ENCODE results near the gene BAIAP2. TPM values are rescaled to one million over a fixed set of nuclear protein-coding genes. Genes with fewer than 3 reads are reported as not detected.
A peak's percentile ranks its signal among the peaks of the same experiment; 100 is the strongest.

Gene BAIAP2
- total RNA-seq, 1 donor from 2014 or later: 28.2 TPM

DNA sequence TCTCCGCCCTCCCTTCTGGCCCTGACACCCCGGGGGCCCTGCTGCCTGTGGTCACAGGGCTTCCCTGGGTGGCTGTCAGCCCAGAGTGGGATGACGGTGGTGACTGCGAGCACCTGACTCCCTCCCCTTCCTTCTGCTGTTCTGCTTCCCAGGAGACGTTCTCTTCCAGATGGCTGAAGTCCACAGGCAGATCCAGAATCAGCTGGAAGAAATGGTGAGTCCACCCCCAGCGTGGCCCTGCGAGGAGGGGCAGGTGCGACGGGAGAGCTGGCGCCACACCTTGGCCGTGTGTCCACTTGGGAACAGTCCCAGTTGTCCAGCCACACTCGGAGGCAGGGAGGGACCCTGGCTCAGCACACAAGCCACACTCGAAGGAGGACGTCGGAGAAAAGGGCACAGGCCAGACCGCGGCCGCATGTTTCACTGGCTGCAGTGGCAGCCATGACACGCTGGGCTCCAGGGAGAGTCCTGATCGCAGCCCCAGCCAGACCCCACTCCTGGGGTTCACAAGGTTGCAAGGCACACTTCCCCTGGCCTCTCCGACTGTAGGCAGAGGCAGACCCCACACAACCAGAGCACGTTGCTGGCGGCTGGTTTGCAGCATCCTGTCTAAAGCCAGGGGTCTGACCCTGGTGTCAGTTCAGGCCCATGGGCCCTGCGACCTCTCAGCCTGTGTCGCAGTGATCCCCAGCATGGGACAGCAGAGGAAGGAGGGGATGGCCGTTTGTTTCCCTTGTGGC, 49.9 kb downstream of the BAIAP2 start:
- peak in 1 of 2 donors; percentile 63 for DNase-seq (ENCODE audit: low read depth in 2 of 2)

DNA sequence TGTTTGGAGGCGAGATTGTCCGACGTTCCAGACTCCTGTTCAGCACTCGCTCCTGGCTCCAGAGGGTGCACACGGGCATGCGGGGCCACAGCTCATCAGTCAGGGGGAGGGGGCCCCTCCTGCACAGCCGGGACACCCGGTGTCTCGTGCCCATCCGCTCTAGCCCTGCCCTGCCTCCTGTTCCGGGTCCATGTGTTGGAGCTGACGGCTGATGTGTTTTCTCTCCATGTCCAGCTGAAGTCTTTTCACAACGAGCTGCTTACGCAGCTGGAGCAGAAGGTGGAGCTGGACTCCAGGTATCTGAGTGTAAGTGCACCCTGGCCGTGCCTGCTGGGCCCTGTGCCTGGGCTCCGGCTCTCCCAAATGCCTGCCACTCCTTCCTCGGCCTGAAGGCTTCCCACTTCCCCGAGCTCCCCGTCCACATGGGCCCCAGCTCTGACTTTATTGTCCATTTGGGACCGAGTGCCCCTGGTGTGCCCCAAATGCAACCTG, 50.5 kb downstream of the BAIAP2 start:
- DNase-seq (ENCODE audit: low read depth in 2 of 2): no peak

DNA sequence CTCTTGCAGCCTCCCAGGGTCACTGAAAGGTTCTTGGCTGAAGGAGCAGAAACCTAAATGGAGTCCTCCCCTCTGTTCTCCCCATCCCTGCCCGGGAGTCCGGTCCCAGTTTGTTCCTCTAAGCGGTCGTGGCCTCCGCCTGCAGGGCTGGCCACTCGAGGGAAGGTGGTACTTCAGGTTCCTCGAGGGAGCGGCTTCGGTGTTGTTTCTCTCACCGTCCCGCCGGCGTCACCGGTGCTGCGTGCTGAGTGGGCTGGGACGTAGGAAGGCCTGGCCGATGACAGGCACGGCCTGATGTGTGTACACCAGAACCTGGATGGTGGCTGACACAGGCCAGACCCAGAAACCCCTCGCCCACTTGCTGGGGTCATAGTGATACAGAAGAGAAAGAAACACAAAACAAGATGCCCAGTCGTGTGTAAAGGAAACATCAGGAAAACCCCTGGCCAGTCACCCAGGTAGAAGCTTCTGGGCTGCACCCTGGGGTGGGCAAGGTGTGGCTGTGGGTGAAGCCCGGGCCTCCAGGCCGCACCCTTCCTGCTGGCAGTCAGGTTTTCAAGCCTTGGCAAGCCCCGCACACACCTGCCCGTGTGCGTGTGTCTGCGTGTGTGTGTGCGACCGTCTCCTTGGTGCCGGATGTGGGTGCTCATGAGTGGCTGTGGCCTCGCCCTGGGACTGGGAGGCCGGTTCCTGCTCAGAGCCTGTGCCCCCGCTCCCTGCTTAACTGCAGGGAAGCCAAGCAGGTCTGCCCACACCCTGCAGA, 52.0 kb downstream of the BAIAP2 start:
- no peak for DNase-seq (ENCODE audit: low read depth in 2 of 2)

DNA sequence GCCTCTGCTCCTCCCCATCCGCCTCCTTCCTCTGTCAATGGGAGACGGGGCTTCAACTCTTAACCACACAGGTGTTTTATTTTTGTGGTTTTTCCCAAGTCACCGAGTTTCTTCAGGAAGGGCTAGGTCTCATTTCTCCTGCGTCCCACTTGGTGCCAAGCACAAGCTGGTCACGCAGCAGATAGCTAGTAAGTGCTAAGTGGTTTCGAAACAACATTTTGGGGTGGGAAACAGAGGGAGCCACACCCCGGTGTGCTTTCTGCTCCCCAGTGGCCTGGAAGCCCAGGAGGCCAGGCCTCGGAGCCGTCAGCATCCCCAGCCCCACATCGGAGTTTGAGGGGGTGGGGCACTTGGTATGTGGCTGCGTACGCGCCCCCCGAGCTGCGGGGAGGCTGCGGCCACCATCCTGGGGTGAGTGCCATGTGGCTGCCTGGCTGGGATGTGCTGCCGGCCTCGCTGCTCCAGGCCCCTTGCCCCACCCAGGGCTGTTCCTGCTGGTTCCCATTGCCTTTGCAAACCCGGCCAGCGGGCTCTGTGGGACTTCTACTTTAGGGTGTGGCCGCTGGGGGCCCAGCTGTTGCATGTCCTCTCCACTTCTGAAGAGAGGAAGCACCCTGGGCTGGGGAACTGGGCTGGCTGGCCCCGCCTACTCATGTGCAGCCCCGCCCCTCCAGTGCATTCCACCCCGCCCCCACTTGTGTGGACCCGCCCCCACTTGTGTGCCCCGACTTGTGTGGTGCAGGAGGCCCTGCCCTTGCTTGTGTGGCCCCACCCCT, 55.6 kb downstream of the BAIAP2 start:
- DNase-seq (ENCODE audit: low read depth in 2 of 2): no peak

DNA sequence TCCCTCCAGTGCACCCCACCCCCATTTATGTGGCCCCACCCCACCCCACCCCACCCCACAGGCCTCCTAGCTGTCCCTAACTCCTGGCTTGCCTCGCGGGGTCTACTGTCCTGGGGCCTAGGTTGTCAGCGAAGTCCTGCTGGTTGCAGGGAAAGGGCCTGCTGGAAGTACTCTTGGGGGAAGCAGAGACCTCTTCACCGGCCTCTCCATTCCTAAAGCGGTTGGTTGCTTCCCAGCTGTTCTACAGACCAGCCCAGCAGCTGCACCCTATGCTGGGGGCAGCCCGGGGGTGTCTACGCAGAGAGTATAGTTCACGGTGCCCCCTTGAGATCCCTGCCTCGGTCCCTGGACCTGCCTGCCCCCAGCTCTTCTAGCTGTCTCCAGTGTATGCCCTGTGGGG, 56.2 kb downstream of the BAIAP2 start:
- no peak for DNase-seq (ENCODE audit: low read depth in 2 of 2)

DNA sequence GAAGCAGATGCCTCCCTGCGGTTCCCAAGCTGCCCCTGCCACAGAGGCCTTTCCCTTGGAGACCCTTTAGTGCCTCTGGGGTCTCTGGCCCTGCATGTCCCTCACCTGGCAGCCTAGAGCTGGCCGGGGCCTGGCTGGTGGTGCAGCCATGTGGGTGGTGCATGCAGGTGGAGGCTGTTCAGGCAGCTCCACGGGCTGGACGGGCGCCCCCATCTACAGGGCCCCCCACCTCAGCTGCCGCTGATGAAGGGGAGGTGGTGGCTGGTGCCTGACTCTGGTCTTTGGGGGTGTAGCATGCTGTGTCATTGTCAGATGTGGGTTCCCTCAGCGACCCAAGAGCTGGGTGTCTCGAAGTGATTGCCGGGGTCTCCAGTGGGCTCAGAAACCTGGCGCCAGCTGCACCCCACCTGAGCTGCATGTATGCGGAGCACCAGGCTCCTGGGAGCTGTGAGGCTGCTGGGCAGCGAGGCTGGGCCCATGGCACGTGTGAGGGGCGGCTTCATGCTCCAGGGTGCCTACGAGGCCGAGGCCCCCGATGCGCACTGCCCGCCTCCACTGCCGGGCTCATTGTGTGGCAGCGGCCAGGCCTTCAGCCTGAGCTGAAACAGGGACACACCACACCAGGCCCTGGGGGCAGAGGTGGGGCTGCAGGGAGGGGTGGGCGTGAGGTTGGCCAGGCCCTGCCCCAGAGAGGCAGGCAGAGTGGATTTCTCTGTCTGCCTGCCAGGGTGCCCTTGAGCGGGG, 57.0 kb downstream of the BAIAP2 start:
- no peak for DNase-seq (ENCODE audit: low read depth in 2 of 2)

DNA sequence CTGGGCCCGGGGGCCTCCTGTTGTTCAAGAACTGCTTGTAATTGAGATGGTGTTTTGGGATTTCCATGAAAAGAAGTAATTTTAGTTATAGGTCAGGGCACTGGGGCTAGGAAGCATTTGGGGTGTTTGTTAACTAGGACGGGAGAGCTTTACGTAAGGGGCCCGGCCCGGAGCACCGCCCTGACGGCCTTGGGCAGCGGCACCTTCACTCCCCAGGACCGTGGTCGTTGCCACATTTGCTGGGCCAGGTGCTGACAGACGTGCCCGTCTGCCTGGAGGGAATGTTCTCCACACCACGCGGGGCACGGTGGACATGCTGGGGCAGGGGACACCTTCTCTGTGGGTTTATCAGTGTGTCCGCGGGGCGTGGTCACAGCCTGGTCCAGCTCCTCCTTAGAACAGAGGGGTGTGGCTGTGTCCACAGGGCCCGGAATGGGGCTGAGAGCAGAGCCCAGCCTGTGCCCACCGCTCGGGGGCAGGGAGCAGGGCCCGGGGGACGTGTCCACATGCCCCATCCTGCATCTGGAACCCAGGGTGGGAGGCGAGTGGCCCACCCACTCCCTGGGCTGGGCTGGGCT, 57.7 kb downstream of the BAIAP2 start:
- no peak for DNase-seq (ENCODE audit: low read depth in 2 of 2)

DNA sequence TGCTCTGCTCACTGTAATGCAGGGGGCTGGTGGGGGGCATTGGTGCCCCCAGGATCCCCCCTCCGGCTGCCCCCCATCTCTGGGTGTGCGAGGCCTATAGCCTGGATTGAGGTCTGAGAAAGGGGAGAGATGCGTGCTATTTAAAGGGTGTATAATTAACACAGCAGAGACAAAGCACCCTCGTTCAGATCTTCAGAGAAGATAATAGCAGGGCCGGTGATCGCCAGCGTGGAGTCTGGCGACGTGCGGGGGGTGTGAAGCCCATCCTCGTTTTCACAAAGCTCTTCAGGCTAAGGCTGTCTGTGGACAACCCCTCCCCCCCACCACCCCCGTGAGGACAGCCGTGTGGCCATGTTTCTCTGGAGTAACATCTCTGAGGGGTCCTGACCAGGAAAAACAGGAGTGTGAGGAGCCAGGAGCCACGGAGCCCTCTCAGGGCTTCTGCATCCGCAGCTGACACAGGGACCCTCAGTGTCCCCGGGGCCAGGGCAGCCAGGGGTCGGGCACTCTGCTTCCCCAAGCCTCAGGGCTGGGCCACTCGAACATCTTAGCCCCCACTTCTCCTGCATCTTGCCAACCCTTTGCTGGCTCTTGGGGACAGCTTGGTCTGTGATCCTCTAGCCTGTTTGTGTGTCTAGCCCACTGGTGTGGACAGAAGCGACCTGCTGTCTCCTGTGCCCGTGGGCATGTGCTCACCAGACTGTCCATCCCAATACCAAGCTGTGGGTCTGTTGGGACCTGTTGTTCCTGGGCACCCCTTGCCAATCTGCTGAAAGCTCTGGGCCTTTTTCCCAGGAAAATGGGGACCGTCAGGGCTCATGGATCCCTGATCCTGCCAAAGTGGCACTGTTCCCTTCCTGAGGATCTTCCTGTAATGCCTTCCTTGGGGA, 58.9 kb downstream of the BAIAP2 start:
- no peak for DNase-seq (ENCODE audit: low read depth in 2 of 2)

DNA sequence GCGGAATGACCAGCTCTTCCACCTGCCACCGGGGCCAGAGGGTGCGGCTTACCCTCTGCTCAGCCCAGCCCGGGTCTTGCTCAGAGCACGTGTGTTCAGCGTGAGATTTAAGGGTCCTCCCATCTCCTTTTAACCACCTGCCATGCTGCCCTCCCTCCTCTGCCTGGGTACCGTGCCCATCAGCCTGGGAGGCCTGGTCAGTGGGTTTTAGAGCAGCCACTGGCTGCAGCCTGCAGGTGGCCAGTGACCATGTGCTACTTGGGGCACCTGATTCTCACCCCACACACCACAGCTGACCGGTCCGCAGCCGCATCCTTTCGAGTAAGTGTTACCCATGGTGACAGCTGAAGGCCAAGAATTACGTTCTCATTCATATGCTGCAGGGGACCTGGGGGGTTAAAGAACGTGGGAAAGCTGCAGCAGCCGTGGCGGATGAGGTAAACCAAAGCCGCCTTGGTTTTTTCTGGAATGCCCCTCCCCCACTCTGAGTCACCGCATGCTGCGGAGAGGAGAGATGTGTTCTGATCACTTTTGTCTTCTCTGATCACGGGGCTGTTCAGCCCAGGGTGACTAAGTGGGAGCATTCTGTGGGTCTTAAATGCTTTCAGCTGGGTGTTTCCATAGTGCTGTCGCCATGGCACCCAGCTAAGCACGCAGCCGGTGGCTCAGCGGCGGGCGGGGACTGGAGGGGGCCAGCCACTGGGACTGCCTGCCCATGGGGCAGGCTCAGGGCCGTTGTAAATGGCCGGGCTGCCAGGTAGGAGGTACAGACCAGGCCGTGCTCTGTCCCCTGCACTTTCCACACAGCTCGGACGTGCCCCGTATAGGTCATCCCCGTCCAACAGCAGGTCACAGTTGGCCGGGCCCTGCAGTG, 59.8 kb downstream of the BAIAP2 start:
- DNase-seq (ENCODE audit: low read depth in 2 of 2): peak in 1 of 2 donors; percentile 95

DNA sequence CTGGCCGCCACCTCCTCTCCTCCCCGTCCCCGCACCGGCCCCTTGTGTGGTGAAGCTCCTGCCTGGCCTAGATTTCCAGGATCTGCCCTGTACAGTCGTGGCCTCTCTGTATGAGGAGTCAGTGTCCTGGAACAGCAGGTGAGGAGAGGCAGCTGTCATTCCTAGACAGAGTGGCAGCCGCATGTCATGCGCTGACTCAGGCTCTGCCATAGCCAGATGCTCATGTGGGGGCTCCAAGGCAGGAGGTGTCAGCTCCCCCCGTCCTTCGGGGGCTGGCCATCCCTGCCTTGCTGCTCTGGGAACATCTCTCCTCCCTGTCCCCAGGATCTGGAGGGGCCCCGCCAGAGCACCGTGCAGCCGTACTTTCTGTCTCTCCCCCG, 60.4 kb downstream of the BAIAP2 start:
- DNase-seq (ENCODE audit: low read depth in 2 of 2): no peak

DNA sequence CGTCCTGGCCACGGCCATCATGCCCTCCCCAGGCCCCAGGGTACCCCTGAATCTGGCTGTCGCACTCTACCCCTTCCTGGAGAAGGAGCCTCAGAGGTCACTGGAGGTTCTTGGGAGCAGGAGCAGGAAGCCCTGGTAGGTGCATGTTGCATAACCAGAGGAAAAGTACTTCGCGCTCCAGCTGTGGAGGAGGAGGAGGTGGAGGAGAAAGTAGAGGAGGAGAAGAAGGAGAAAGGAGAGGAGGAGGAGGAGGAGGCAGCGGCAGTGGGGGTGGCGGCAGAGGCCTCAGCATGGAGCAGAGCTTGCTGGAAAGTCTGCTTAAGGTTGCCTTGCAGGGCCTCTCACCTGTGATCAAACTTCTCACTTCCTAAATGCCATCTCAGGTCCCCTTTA, 61.8 kb downstream of the BAIAP2 start:
- no peak for DNase-seq (ENCODE audit: low read depth in 2 of 2)

DNA sequence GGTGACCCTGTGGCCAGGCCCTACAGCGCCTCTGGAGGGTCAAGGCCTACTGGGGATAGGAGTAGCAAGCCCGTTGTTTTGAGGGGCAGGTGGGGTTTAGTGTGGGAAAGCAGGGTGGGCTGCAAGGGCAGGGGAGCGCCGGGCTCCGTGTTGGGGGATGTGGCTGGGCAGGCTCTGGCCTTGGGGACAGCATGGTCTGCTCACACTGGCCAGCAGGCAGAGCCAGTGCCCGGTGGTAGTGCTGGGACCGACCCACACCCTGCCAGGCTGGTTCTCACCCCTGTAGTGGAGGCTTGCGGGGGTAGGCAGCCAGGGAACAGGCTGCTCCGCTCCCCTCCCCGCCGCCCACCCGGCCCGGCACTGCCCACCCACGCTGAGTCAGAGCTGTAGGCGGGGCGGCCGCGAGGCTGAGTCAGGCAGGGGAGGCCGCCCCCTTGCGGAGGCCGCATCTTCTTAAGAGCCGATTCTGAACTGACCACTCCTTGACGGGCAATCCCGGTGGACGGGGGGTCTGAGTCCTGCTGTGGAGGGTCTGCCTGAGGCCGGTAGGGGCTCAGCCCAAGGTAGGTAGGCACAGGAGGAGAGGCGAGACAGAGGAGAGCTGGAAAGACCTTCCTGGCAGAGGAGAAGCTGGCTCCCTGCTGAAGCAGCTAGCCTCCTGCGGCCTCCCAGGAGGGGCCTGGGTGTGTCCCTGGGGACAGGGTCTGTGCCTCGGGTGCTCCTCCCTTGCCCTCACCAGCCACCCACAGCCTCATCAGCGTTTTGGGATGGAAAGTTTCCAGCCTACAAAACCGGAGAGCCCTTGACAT, 62.4 kb downstream of the BAIAP2 start:
- DNase-seq (ENCODE audit: low read depth in 2 of 2): peak in 1 of 2 donors; percentile 86

DNA sequence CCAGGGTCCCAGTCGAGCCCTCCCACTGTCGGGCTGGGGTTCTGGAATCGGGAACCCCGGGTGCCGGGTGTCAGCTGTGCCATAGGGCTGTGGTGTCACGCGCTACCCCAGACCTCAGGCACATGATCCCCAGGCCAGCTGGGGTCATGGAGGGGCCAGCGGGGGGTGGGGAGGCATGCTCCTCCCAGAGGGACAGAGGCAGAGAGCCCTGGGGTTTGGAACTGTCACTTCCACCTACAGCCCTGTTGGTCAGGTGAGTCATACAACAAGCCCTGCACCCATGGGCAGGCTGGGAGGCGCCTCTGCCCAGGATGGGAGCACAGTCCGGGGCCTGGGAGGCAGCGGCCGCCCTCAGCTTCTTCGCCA, 63.0 kb downstream of the BAIAP2 start:
- no peak for DNase-seq (ENCODE audit: low read depth in 2 of 2)

DNA sequence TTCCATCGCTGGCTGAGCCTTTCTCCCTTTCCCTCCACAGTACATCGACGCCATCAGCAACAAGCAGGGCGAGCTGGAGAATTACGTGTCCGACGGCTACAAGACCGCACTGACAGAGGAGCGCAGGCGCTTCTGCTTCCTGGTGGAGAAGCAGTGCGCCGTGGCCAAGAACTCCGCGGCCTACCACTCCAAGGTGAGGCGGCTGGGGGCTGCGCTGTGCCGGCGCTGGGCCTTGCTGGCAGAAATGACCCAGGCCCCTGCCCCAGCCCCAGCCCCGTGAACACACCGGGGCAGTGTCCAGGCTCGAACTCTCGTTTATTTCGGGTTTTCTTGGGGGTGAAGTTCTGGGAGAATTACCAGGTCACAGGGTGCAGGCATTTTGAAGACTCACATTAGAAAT, 64.9 kb downstream of the BAIAP2 start:
- no peak for DNase-seq (ENCODE audit: low read depth in 2 of 2)

DNA sequence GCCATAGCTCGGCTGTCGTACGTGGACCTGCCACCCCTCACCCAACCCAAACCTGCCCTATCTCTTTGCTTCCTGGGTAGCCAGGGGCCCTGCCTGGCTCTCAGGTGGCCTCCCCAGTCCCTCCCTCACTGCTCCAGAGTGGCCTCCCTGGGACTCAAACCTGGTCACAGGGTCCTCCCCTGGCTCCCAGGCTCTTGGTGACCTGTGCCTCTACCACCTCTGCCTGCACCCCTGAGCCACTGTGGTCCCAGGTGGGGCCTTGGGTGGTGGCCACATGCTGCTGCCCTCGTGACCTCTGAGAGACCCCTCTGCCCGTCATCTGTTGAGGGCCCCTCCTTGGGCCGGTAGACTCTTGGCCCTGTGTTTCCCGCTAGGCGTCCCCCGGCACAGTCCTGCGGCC, 65.7 kb downstream of the BAIAP2 start:
- no peak for DNase-seq (ENCODE audit: low read depth in 2 of 2)

DNA sequence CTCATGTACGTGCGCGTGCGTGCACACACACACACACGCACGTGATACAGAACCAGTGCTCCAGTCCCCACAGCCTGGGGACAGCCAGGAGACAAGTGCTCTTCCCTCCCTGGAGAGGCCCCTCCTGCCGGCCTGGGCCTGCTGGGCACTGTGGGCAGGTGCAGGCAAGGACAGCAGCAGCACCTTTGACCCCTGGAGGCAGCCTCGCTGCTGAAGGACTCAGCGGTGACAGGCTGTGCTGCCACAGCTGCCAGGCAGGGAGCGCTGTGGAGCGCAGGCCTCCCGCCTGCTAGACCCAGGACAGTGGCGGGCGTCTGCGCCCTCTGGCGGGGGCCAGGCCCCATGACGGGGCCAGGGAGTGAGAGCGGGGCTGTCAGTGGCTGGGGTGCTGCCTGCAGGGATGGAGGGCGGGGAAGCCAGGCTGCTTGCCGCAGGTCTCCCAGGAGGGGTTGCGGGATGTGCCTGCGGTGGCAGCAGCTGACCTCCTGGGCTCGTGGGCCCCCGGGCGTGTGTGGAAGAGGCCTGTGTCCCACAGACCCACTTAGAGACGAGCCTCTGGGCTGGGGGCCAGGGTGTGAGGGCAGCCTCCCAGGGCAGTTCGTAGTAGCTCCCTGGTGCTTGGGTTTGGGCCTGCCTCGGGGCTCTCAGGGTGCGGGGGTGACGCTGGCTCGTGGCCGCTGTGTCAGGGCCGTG, 66.8 kb downstream of the BAIAP2 start:
- DNase-seq (ENCODE audit: low read depth in 2 of 2): peak; percentile 56 to 83

DNA sequence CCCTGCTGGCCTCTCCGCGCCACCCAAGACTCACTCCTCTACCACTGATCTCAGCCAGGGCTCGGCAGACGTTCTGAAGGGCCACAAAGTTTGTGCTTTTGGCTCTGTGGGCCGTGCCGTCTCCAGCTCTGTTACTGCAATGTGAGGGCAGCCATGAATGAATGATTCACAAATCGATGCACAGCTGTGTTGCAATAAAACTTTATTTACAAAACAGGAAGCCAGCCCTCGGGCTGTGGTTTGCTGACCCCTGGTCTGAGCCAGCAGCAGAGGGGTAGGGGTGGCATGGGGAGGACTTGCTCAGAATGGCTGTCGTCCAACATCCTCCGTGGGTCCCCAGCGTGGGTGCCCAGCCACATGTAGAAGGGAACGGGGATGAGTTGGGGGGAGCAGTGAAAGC, 67.4 kb downstream of the BAIAP2 start:
- DNase-seq (ENCODE audit: low read depth in 2 of 2): no peak

DNA sequence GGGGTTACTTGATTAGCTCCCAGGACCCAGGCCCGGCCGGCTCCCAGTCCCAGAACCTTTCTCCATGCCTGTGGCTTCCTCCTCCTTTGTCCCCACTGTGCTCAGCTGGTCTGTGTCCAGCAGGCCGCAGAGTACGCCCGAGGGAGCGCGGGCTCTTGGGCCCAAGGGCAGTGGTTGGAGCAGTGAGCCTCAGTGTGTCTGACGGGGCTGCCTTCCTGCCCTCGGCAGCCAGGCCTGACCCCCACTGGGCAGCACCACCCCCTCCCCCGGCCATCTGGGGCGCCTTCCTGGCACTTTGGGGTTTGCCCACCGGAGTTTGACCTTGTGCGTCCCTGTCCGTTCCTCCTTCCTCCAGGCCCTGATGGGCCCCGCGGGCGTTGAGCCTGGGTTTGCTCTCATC, 67.9 kb downstream of the BAIAP2 start:
- DNase-seq (ENCODE audit: low read depth in 2 of 2): no peak

Data from dermis microvascular lymphatic vessel endothelial cell (primary cell).